MM.1S (cell line): ENCODE data around the gene LRWD1.

Experiments used
- EZH2 ChIP-seq: fragments of 300-600 bp; sonication (generic); optimal IDR thresholded peaks from 2 replicates; pipeline ENCODE3; 2017; ENCODE audit warnings: low read depth, mild to moderate bottlenecking, antibody characterized with exemption, low read length, mixed read lengths
- EZH2phosphoT487 ChIP-seq: fragments of 300-600 bp; sonication (generic); IDR thresholded peaks from 2 replicates; pipeline ENCODE4 v1.6.1; 2018; ENCODE audit warnings: antibody characterized with exemption, low read length
- TF ChIP-seq, protein P1 (sequence below): fragments of 300-600 bp; sonication (generic); IDR thresholded peaks from 2 replicates; pipeline ENCODE4 v1.5.1; 2016; ENCODE audit warnings: antibody characterized with exemption, low read length, mixed read lengths

DNA sequence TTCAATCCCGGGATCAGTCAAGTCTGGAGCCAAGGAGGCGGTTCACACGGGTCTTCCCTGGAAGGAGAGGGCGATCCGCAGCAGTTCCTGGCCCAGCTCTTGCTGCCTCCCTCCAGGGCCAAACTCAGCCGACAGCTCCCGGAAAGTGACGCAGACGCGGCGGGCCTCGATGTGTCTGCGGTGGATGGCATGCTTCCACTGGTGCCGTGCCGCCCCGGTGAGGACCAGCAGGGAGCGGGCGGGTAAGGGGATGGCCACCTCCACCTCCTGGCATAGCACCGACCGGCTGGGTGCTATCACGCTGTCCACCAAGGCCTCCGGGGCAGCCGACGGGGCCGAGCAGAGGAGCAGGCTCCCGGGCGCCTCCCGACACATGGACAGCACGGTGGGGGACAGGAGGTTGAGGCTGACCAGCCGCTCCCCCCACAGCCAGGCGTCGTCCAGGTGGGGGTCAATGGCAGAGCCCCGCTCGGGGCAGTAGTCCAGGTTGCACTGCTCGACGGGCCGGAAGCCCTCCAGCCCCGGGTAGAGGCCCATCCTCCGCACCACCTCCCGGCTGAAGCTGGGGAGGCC is 7.3 kb upstream of the LRWD1 start:
- TF ChIP-seq, protein P1, sequence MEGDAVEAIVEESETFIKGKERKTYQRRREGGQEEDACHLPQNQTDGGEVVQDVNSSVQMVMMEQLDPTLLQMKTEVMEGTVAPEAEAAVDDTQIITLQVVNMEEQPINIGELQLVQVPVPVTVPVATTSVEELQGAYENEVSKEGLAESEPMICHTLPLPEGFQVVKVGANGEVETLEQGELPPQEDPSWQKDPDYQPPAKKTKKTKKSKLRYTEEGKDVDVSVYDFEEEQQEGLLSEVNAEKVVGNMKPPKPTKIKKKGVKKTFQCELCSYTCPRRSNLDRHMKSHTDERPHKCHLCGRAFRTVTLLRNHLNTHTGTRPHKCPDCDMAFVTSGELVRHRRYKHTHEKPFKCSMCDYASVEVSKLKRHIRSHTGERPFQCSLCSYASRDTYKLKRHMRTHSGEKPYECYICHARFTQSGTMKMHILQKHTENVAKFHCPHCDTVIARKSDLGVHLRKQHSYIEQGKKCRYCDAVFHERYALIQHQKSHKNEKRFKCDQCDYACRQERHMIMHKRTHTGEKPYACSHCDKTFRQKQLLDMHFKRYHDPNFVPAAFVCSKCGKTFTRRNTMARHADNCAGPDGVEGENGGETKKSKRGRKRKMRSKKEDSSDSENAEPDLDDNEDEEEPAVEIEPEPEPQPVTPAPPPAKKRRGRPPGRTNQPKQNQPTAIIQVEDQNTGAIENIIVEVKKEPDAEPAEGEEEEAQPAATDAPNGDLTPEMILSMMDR: no peak
- TF ChIP-seq EZH2 (no peak), EZH2phosphoT487 (no peak)
